ENCODE data around the gene ANAPC7.
"Not testable (repeated sequence)": the region's sequence is repeated elsewhere in the genome, so short reads cannot be mapped to it uniquely, and the experiment has no call there.

DNA sequence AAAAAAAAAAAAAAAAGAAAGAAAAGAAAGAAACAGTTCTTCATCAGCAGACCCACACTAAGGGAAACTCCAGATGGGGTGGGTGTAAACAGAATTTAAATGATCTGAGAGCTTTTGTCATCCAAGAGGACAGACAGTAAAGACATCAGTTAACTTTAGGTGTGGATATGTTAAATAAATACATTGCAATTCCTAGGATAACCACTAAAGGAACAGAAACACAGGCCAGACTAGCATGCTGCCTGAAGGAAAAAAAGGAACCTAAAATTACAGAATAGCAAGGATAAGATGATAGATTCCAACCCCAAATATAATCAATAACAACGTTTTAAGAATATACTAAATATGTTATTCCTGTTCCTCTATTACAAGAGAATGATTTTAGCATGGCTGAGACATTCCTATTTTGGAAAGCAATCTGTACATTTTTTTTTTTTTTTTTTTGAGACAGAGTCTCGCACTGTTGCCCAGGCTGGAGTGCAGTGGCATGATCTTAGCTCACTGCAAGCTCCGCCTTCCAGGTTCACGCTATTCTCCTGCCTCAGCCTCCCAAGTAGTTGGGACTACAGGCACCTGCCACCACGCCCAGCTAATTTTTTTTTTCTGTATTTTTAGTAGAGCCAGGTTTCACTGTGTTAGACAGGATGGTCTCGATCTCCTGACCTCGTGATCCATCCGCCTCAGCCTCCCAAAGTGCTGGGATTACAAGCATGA is 45.0 kb downstream of the ANAPC7 start:
- not testable (repeated sequence) for TF ChIP-seq POLR2AphosphoS5 (IDR thresholded peaks at IDR 0.05; ENCODE audit: low read depth); CTCF (IDR thresholded peaks at IDR 0.05; ENCODE audit: insufficient read depth, low read length); SPI1 (IDR thresholded peaks at IDR 0.05; ENCODE audit: borderline replicate concordance, low read depth); GABPA (IDR thresholded peaks at IDR 0.05; ENCODE audit: low read depth)
- TF ChIP-seq, protein P1, sequence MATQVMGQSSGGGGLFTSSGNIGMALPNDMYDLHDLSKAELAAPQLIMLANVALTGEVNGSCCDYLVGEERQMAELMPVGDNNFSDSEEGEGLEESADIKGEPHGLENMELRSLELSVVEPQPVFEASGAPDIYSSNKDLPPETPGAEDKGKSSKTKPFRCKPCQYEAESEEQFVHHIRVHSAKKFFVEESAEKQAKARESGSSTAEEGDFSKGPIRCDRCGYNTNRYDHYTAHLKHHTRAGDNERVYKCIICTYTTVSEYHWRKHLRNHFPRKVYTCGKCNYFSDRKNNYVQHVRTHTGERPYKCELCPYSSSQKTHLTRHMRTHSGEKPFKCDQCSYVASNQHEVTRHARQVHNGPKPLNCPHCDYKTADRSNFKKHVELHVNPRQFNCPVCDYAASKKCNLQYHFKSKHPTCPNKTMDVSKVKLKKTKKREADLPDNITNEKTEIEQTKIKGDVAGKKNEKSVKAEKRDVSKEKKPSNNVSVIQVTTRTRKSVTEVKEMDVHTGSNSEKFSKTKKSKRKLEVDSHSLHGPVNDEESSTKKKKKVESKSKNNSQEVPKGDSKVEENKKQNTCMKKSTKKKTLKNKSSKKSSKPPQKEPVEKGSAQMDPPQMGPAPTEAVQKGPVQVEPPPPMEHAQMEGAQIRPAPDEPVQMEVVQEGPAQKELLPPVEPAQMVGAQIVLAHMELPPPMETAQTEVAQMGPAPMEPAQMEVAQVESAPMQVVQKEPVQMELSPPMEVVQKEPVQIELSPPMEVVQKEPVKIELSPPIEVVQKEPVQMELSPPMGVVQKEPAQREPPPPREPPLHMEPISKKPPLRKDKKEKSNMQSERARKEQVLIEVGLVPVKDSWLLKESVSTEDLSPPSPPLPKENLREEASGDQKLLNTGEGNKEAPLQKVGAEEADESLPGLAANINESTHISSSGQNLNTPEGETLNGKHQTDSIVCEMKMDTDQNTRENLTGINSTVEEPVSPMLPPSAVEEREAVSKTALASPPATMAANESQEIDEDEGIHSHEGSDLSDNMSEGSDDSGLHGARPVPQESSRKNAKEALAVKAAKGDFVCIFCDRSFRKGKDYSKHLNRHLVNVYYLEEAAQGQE (IDR thresholded peaks at IDR 0.05; ENCODE audit: insufficient replicate concordance, low read depth), result not testable (repeated sequence)

Measured in HL-60 (cell line).